Amygdala (tissue), 56 donors: Measurements from ENCODE around the gene DIAPH1.

Experiments
- DNase-seq, 56 donors: peaks; one replicate each; lab custom pipeline; 2025; lab: John Stamatoyannopoulos, UW

Gene DIAPH1

GRCh38 chr5:141618804-141619554 is at the start of gene DIAPH1:
Gene DIAPH1, minus strand, starts transcription at chr5:141619000. Its CDS starts 86 bp downstream, at chr5:141618914.
- DNase-seq = peak in 55 of 56 donors; percentile 36 to 96 (median 80)

- DNase-seq = no peak
Measured at GRCh38 chr5:141665995-141666940, 47.5 kb upstream of the DIAPH1 start.

- peak in 48 of 56 donors; percentile 11 to 82 (median 48) for DNase-seq
Measured at GRCh38 chr5:141664733-141665461, 46.1 kb upstream of the DIAPH1 start.

GRCh38 chr5:141663506-141663905 is 44.7 kb upstream of the DIAPH1 start:
- DNase-seq = no peak

GRCh38 chr5:141662028-141662427 is 43.2 kb upstream of the DIAPH1 start:
- DNase-seq = no peak

- no peak for DNase-seq
Measured at GRCh38 chr5:141657937-141658545, 39.2 kb upstream of the DIAPH1 start.

- no peak for DNase-seq
Measured at GRCh38 chr5:141657404-141657803, 38.6 kb upstream of the DIAPH1 start.

GRCh38 chr5:141656396-141656795 is 37.6 kb upstream of the DIAPH1 start:
- DNase-seq = no peak

GRCh38 chr5:141655020-141655419 is 36.2 kb upstream of the DIAPH1 start:
- no peak for DNase-seq

- no peak for DNase-seq
Measured at GRCh38 chr5:141654298-141654697, 35.5 kb upstream of the DIAPH1 start.

GRCh38 chr5:141651728-141652105 is 32.9 kb upstream of the DIAPH1 start:
- no peak for DNase-seq

- DNase-seq = peak in 53 of 56 donors; percentile 14 to 94 (median 71)
Measured at GRCh38 chr5:141650851-141651727, 32.3 kb upstream of the DIAPH1 start, which contains the start of gene FCHSD1. Gene FCHSD1, minus strand, starts transcription at chr5:141651418. Its CDS starts 50 bp downstream, at chr5:141651368.

GRCh38 chr5:141649972-141650371 is 31.2 kb upstream of the DIAPH1 start:
- DNase-seq = no peak

GRCh38 chr5:141649056-141649688 is 30.4 kb upstream of the DIAPH1 start:
- DNase-seq = peak in 1 of 56 donors; percentile 49

- no peak for DNase-seq
Measured at GRCh38 chr5:141647851-141648250, 29.1 kb upstream of the DIAPH1 start.

GRCh38 chr5:141647242-141647641 is 28.4 kb upstream of the DIAPH1 start:
- DNase-seq = no peak

GRCh38 chr5:141646026-141646425 is 27.2 kb upstream of the DIAPH1 start:
- no peak for DNase-seq

GRCh38 chr5:141641634-141642267 is 23.0 kb upstream of the DIAPH1 start:
- DNase-seq = no peak
